ENCODE data around the gene BMAL2.
A peak's percentile ranks its signal among the peaks of the same experiment; 100 is the strongest.

BMAL2 gene

GRCh38 chr12:27359578-27360340, 27.1 kb downstream of the BMAL2 start:
- DNase-seq (ENCODE audit: low spot score): no peak

GRCh38 chr12:27361372-27361771, 28.7 kb downstream of the BMAL2 start:
- no peak for DNase-seq (ENCODE audit: low spot score)

GRCh38 chr12:27366621-27367020, 34.0 kb downstream of the BMAL2 start:
- no peak for DNase-seq (ENCODE audit: low spot score)

GRCh38 chr12:27367078-27367477, 34.4 kb downstream of the BMAL2 start:
- no peak for DNase-seq (ENCODE audit: low spot score)

GRCh38 chr12:27382171-27382795, 49.6 kb downstream of the BMAL2 start:
- DNase-seq (ENCODE audit: low spot score): peak; percentile 22
